Posterior vena cava (tissue), 2 donors: ENCODE data around the gene TOP2A. TPM values are rescaled to one million over a fixed set of nuclear protein-coding genes. Genes with fewer than 3 reads are reported as not detected.
"Not testable (repeated sequence)": the region's sequence is repeated elsewhere in the genome, so short reads cannot be mapped to it uniquely, and the experiment has no call there.

Experiments
- DNase-seq: peaks from one replicate; pipeline ENCODE4 v3.0.0-alpha.2; 2020; ENCODE audit warnings: low spot score
- intact Hi-C, 2 donors: fragments of 100-400 bp; cut with DNase I; formaldehyde crosslinking; loops; one replicate each; pipeline versions ENCODE4 v1.14.1 to v1.14.2; 2022 to 2023
- total RNA-seq, 2 donors: library from RNA; stranded (reverse); fragmentation: NEBNext Ultra II Directional; extraction: Animal tissue kit (Norgen Biotek cat#: 25700); gene quantifications; one replicate each; pipeline ENCODE4 v1.2.1, GENCODE V29; 2021
- donor health status: DM: yes; HTN: yes; CAD: no.
- donor health status: DM: yes; HTN: yes; CAD: no.

The TOP2A gene
- total RNA-seq, 2 donors from 2014 or later, result 1.1 to 2.2 TPM

DNA sequence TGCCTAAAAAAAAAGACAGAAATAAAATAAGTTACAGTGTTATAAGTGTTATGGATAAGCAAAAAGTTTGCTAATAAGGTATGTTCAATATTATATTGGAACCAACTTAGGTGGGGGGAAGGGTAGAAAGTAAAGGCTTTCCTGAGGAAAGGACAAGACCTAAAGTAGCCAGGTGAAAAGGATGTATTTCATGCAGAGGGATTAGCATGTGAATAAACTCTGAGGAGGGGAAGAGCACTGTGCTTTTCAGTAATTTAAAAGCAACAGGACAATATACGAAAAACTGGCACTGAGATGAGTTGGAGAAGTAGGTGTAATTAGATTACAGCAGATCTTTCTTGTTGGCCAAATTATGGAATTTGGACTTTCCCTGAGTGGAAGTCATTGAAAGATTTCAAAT, 7.6 kb downstream of the TOP2A start:
- intact Hi-C loops, result loop anchor here in 1 of 2 donors (10.0 kb wide), 2 partner anchors 45 to 95 kb away; partner anchors contain the start of gene GJD3
- DNase-seq, result no peak

- DNase-seq, result not testable (repeated sequence)
- intact Hi-C loops, result loop anchor here in 1 of 2 donors (10.0 kb wide), 1 partner anchor 155 kb away; the partner anchor contains the start of gene CCR7
These were observed 8.2 kb downstream of the TOP2A start for GRCh38 chr17:40409540-40409939.

DNA sequence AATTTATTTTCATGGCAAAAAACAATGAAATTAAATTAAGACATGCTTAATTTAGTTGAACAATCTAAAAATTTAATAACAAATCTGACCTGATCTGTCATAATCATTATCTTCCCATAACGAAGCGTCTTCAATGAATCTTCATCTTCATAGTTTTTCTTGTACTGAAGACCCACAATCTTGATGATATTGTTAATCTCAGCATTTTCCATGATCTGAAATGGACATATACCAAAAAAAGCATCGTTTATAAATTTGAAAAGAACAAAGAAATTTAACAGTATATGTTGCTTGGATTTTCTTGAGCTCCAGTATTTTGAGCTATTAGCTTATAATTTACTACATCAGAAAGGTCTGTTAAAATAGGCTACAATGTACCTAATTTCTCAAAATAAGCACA, 10.2 kb downstream of the TOP2A start:
- intact Hi-C loops, result loop anchor here in 1 of 2 donors (10.0 kb wide), 1 partner anchor 157 kb away; the partner anchor contains the start of gene CCR7
- DNase-seq, result no peak

DNA sequence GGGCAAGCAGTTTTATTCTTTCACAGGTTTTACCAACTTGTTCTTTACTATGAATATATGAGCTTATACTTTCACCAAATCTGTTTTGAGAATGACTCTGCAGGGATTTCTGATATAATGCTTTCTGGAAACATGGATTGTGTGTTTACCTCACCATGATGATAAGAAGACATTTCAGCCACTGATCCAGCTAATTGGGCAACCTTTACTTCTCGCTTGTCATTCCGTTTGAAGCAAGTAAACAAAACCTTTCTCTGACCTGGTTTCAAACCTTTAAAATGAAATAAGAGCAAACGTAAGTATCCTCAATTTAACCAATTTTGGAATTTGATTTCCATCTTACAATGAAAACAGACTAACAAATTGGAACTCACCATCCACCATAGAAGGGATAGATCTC, 13.7 kb downstream of the TOP2A start:
- DNase-seq, result no peak
- intact Hi-C loops, result loop anchor here in 1 of 2 donors (5.0 to 10.0 kb wide), 2 partner anchors 161 to 578 kb away; partner anchors contain the start of genes CCR7 and KRT40

GRCh38 chr17:40402668-40403067, 15.0 kb downstream of the TOP2A start:
- no peak for DNase-seq
- intact Hi-C loops, result loop anchor here in 1 of 2 donors (5.0 to 10.0 kb wide), 2 partner anchors 162 to 580 kb away; partner anchors contain the start of genes CCR7 and KRT40

- intact Hi-C loops, result loop anchor here in 1 of 2 donors (10.0 kb wide), 2 partner anchors 76 to 136 kb away; no protein-coding TSS in a partner anchor
- no peak for DNase-seq
These were observed 18.5 kb downstream of the TOP2A start for GRCh38 chr17:40399185-40399584.

DNA sequence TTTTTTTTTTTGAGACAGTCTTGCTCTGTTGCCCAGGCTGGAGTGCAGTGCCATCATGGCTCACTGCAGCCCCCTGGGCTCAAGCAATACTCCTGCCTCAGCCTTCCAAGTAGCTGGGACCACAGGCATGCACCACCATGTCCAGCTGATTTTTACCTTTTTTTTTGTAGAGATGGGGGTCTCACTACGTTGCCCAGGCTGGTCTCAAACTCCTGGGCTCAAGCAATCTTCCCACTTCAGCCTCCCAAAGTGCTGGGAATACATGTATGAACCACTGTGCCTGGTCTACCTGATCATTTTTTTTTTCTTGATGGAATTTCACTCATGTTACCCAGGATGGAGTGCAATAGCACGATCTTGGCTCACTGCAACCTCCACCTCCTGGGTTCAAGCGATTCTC, 31.1 kb downstream of the TOP2A start:
- intact Hi-C loops, DNase-seq: not testable (repeated sequence)

DNA sequence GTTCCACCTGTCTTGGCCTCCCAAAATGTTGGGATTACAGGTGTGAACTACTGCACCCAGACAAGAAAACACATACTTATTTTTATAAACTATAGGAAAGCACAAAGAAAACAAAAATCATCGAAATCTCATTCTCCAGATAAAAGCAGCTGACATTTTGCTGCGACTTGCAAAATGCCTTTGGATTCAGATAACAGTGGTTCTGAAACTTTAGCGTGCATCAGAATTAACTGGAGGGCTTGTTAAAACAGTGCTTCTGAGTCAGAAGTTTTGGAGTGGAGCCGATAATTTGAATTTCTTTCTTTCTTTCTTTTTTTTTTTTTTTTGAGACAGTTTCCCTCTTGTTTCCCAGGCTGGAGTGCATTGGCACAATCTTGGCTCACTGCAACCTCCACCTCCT, 35.4 kb downstream of the TOP2A start:
- intact Hi-C loops, result no loop called here

DNA sequence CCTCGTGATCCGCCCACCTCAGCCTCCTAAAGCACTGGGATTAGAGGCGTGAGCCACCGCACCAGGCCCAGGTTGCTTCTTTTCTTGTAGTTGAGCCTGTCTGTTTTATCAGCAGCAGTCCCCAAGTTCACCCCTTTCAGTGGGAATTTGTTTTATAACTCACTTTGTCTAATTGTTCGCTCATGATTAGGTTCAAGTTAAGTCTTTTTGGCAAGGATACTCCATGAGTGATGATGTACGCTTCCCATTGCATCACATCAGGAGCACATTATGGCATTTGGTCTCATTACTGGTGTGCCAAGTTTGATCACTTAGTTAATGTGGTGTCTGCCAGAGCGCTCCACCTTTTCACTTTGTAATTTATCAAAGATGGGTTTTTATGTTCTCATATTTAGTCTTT, 38.7 kb downstream of the TOP2A start:
- no peak for DNase-seq
- intact Hi-C loops, result no loop called here

More for the DNA sequence above, 35.4 kb downstream of the TOP2A start:
- DNase-seq, result no peak

DNA sequence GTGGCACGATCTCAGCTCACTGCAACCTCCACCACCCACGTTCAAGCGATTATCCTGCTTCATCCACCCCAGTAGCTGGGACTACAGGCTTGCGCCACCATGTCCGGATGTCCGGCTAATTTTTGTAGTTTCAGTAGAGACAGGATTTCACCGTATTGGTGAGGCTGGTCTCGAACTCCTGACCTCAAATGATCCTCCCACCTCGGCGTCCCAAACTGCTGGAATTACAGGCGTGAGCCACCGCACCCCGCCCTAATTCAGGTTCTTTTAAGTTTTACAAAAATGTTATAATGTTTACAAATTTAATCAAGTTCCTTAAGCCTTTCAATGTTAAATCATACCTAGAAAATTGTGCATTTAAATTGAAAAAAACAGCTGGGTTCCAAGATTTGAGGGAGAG, 39.9 kb downstream of the TOP2A start:
- no peak for DNase-seq
- intact Hi-C loops, result no loop called here

- DNase-seq, intact Hi-C loops: not testable (repeated sequence)
These were observed 41.2 kb downstream of the TOP2A start for GRCh38 chr17:40376541-40376940.

DNA sequence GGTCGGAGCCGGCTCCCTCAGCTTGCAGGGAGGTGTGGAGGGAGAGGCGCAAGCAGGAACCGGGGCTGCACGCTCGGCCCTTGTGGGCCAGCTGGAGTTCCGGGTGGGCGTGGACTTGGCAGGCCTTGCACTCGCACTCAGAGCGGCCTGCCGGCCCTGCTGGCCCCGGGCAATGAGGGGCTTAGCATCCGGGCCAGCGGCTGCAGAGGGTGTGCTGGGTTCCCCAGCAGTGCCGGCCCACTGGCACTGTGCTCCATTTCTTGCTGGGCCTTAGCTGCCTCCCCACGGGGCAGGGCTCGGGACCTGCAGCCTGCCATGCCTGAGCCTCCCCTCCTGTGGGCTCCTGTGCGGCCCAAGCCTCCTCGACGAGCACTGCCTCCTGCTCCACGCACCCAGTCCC, 41.9 kb downstream of the TOP2A start:
- intact Hi-C loops, DNase-seq: not testable (repeated sequence)

DNA sequence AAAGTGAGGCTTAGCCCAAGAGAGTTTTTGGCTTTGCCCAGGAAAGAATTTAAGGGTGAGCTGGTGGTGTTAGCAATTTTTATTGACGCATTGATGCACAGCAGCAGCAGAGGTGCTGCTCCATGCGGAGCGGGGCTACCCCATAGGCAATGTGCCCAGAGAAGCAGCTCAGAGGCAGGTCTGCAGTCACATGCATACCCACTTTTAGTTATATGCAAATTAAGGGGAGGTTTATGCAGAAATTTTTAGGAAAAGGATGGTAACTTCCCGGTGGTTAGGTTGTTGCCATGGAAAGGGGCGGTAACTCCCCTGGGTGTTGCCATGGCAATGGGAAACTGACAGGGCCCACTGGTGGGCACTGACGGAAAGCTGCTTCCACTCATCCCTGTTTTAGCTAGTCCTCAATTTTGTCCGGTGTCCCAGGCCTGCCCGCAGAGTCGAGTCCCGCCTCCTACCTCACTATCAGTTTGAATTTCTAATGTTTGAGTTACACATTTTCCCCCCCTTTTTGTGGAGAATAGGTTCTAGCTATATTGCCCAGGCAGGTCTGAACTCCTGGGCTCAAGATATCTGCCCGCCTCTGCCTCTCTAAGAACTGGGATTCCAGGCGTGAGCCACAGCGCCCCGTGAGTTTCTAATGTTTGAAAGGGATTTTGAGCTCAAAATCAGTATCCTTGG, 42.7 kb downstream of the TOP2A start:
- intact Hi-C loops, result no loop called here
- no peak for DNase-seq

DNA sequence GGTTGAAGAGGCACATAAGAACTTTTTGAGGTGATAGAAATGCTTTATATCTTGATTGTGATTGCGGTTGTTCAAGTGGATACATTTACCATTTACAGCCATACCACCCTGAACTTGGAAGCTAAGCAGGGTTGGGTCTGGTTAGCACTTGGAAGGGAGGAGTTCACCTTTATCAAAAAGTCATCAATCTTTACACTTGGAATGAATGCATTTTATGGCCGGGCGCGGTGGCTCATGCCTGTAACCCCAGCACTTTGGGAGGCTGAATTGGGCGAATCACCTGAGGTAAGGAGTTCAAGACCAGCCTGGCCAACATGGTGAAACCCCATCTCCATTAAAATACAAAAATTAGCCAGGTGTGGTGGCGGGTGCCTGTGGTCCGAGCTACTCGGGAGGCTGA, 43.7 kb downstream of the TOP2A start:
- intact Hi-C loops, result no loop called here
- no peak for DNase-seq

DNA sequence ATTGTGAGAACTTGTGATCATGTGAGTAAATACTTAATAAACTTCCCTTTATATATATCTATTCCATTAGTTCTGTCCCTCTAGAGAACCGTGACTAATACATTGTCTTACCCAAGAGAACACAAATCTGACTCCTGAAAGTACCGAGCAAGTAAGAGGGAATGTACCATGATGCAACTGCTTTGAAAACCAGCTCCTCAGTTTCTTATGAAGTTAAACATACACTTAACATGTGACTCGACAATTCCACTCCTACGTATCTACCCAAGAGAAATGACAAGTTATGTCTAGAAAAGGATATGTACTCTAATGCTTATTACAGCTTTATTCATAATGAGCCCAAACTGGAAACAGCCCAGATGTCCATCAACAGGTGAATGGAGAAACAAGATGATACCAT, 44.4 kb downstream of the TOP2A start:
- DNase-seq, result no peak
- intact Hi-C loops, result no loop called here

DNA sequence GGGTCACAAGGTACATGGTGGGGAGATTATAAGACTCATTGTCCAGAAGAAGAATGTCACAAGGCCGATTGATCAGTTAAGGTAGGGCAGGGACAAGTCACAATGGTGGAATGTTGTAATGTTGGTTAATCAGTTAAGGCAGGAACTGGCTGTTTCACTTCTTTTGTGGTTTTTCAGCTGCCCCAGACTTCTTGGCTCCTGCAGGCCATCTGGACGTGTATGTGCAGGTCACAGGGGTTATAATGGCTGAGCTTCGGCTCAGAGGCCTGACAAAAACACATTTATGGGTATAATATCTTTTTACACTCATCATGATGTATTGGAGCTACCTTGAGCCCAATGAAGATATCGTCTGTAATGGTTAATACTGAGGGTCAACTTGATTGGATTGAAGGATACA, 45.1 kb downstream of the TOP2A start:
- DNase-seq, intact Hi-C loops: not testable (repeated sequence)

- intact Hi-C loops, result no loop called here
- DNase-seq, result no peak
These were observed 45.7 kb downstream of the TOP2A start for GRCh38 chr17:40372031-40372430.

GRCh38 chr17:40371261-40371929, 46.3 kb downstream of the TOP2A start:
- intact Hi-C loops, result no loop called here
- no peak for DNase-seq

DNA sequence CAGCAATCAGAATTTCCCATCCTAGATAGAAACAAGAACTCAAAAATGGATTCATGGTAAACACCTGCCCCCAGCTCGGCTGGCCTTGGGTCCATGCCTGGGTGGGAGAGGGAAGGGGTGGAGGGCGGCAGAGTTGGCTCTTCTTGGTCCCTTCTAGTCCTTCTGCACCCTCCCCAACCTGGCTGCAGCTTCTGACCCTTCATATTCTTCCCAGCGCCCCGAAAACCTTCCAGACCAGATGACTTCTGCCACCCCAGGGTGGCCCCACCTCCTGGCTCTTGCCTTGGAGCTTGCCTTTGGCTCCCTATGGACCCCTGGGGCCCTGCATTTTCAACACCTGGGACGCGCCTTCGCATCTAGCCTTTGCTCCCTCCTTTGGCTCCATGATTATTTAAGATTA, 47.8 kb downstream of the TOP2A start:
- intact Hi-C loops, result loop anchor here in 1 of 2 donors (10.0 kb wide), 2 partner anchors 45 to 165 kb away; partner anchors contain the start of gene TOP2A

DNA sequence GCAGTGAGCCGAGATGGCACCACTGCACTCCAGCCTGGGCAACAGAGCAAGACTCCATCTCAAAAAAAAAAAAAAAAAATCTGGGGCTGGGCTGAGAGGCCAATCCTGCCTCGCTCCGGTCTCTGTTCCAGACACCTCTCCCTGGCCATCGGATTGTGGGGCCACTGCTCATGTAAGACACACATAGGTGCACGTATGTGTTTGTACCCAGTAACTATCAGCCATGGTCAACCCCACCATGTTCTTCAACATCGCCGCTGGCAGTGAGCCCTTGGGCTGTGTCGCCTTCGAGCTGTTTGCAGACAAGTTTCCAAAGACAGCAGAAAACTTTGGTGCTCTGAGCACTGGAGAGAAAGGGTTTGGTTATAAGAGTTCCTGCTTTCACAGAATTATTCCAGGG, 50.0 kb downstream of the TOP2A start:
- intact Hi-C loops, result loop anchor here in 1 of 2 donors (10.0 kb wide), 2 partner anchors 47 to 167 kb away; partner anchors contain the start of gene TOP2A
- peak; percentile 67 for DNase-seq

More for the DNA sequence above, 47.8 kb downstream of the TOP2A start:
- DNase-seq, result peak; percentile 75
